ENCODE data around the gene IQCK. TPM values are rescaled to one million over a fixed set of nuclear protein-coding genes. Genes with fewer than 3 reads are reported as not detected.

The IQCK gene
- total RNA-seq, 1 donor from 2014 or later: 0.71 TPM

GRCh38 chr16:19699472-19699871 is 18.6 kb upstream of the IQCK start:
- intact Hi-C loops (cut with micrococcal nuclease): no loop called here

- intact Hi-C loops (cut with micrococcal nuclease): no loop called here
These were observed 17.7 kb upstream of the IQCK start for GRCh38 chr16:19700319-19700781.

GRCh38 chr16:19701091-19701490 is 17.0 kb upstream of the IQCK start:
- intact Hi-C loops (cut with micrococcal nuclease): no loop called here

GRCh38 chr16:19703172-19703889 is 14.7 kb upstream of the IQCK start:
- intact Hi-C loops (cut with micrococcal nuclease): no loop called here

- intact Hi-C loops (cut with micrococcal nuclease): no loop called here
These were observed 13.5 kb upstream of the IQCK start for GRCh38 chr16:19704321-19705145.

GRCh38 chr16:19705146-19705501 is 12.9 kb upstream of the IQCK start:
- intact Hi-C loops (cut with micrococcal nuclease): no loop called here

GRCh38 chr16:19705843-19706242 is 12.2 kb upstream of the IQCK start:
- intact Hi-C loops (cut with micrococcal nuclease): no loop called here

GRCh38 chr16:19706846-19707245 is 11.2 kb upstream of the IQCK start:
- intact Hi-C loops (cut with micrococcal nuclease): no loop called here

- intact Hi-C loops (cut with micrococcal nuclease): no loop called here
These were observed 10.3 kb upstream of the IQCK start for GRCh38 chr16:19707569-19708295.

GRCh38 chr16:19708296-19709205 is 9.5 kb upstream of the IQCK start:
- intact Hi-C loops (cut with micrococcal nuclease): no loop called here

GRCh38 chr16:19709381-19710136 is 8.5 kb upstream of the IQCK start:
- intact Hi-C loops (cut with micrococcal nuclease): loop anchor here (10.0 kb wide), 1 partner anchor 905 kb away; the partner anchor contains the start of gene ARL6IP1

- intact Hi-C loops (cut with micrococcal nuclease): loop anchor here (10.0 kb wide), 1 partner anchor 906 kb away; the partner anchor contains the start of gene ARL6IP1
These were observed 7.7 kb upstream of the IQCK start for GRCh38 chr16:19710191-19710908.

GRCh38 chr16:19710991-19711545 is 7.0 kb upstream of the IQCK start:
- intact Hi-C loops (cut with micrococcal nuclease): loop anchor here (10.0 kb wide), 1 partner anchor 906 kb away; the partner anchor contains the start of gene ARL6IP1

- intact Hi-C loops (cut with micrococcal nuclease): loop anchor here (10.0 kb wide), 1 partner anchor 907 kb away; the partner anchor contains the start of gene ARL6IP1
These were observed 6.4 kb upstream of the IQCK start for GRCh38 chr16:19711643-19712042.

- intact Hi-C loops (cut with micrococcal nuclease): loop anchor here (10.0 kb wide), 1 partner anchor 908 kb away; the partner anchor contains the start of gene ARL6IP1
These were observed 5.5 kb upstream of the IQCK start for GRCh38 chr16:19712418-19713058.

GRCh38 chr16:19713697-19714096 is 4.4 kb upstream of the IQCK start:
- intact Hi-C loops (cut with micrococcal nuclease): loop anchor here (10.0 kb wide), 1 partner anchor 909 kb away; the partner anchor contains the start of gene ARL6IP1

GRCh38 chr16:19715566-19715965 is 2.5 kb upstream of the IQCK start:
- intact Hi-C loops (cut with micrococcal nuclease): loop anchor here (5.0 to 10.0 kb wide), 4 partner anchors 92 to 1027 kb away; partner anchors contain the start of genes ARL6IP1 and THUMPD1

- intact Hi-C loops (cut with micrococcal nuclease): loop anchor here (5.0 to 10.0 kb wide), 4 partner anchors 91 to 1026 kb away; partner anchors contain the start of genes ARL6IP1 and THUMPD1
These were observed 1.9 kb upstream of the IQCK start for GRCh38 chr16:19716183-19716582.
